MCF 10A (cell line): ENCODE data around the gene MYO1D. TPM values are rescaled to one million over a fixed set of nuclear protein-coding genes. Genes with fewer than 3 reads are reported as not detected.

Experiments used
- BruUV-seq: library from RNA; stranded (reverse); fragments of 400-500 nt; replicated peaks from 2 replicates; lab custom pipeline; 2021; lab: Mats Ljungman, UMichigan
- CTCF ChIA-PET: fragments of 300-600 bp; sonication (Branson Sonifier 250); formaldehyde crosslinking; extraction: SDS; loops from one replicate; lab custom pipeline; 2021; ENCODE audit warnings: antibody characterized with exemption, inconsistent platforms; lab: Yijun Ruan, JAX
- POLR2A ChIA-PET: fragments of 300-600, 350-650 bp; sonication (Branson Sonifier 250); formaldehyde crosslinking; extraction: SDS; loops from one replicate; lab custom pipeline; 2020; ENCODE audit warnings: antibody characterized with exemption, inconsistent platforms; lab: Yijun Ruan, JAX
- DNase-seq: peaks from one replicate; pipeline ENCODE4 v3.0.0-alpha.2; 2018; ENCODE audit not compliant: unreplicated experiment
- H3K27ac Mint-ChIP-seq: one replicate; pipeline ENCODE4 v1.8.0; 2022; ENCODE audit warnings: mild to moderate bottlenecking, low read depth, mixed read lengths; ENCODE audit not compliant: unreplicated experiment
- H3K27me3 Mint-ChIP-seq: one replicate; pipeline ENCODE4 v1.8.0; 2022; ENCODE audit warnings: mixed read lengths; ENCODE audit not compliant: insufficient read depth, unreplicated experiment
- H3K36me3 Mint-ChIP-seq: one replicate; pipeline ENCODE4 v1.8.0; 2022; ENCODE audit warnings: mild to moderate bottlenecking, moderate library complexity, mixed read lengths; ENCODE audit not compliant: insufficient read depth, unreplicated experiment
- H3K4me1 Mint-ChIP-seq: one replicate; pipeline ENCODE4 v1.8.0; 2022; ENCODE audit warnings: mixed read lengths; ENCODE audit not compliant: insufficient read depth, unreplicated experiment
- H3K4me3 Mint-ChIP-seq: one replicate; pipeline ENCODE4 v1.8.0; 2022; ENCODE audit warnings: mild to moderate bottlenecking, moderate library complexity, mixed read lengths; ENCODE audit not compliant: unreplicated experiment
- H3K9me3 Mint-ChIP-seq: one replicate; pipeline ENCODE4 v1.8.0; 2022; ENCODE audit warnings: mixed read lengths; ENCODE audit not compliant: unreplicated experiment
- intact Hi-C: fragments of 100-400 bp; cut with micrococcal nuclease; formaldehyde crosslinking; loops from 2 replicates; pipeline ENCODE4 v1.14.1; 2022
- total RNA-seq: library from RNA; stranded (reverse); gene quantifications from 2 replicates; pipeline ENCODE4 v1.2.3, GENCODE V29; 2022
- TF ChIP-seq, protein P1 (sequence below): fragments of 200-600 bp; IDR thresholded peaks from one replicate; pipeline ENCODE4 v1.8.0; 2022; ENCODE audit warnings: antibody characterized with exemption, mild to moderate bottlenecking; ENCODE audit not compliant: unreplicated experiment

Gene MYO1D
- total RNA-seq, 1 experiment from 2014 or later, result 30.5 TPM

DNA sequence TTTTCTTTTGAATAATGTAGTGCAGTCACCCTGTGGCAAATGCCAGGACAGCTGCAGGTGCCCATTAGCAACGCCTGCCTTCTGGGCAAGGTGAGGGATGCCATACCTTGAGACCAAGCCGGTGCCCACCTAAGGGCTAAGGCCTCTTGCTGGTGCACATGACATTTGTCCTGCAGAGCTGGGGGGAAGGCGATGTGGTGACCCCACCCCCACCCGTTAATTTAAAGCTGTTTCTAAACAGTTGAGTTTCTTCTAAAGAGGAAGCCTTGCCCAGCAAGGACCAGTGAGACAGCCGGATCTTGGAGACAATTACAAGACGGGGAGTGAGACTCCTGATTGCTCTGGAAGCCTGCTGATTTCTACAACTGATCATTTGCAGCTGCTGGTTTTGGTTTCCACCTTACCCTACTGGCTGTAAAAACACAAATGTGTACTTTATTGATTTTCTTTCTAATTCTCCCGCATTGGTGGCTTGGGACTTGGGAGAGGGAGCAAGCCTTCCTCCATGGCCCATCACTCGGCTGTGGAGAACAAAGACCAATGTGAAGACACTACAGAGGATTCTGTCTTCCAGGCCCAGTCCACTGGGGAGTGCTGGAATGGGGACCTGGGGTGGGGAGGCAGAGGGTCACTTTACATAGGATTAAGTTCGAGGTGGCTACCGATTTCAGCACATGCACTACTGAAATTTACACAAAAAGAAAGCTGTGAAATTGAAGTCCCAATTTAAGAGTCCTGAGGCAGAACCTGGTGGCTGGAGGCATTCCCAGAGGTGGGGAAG lies 387.4 kb downstream of the MYO1D start:
- Mint-ChIP-seq H3K4me3 (peak overlapping the region; percentile 33), H3K9me3 (no peaks in the 10 kb centered on the region), H3K27ac (no peak overlapping the region), H3K36me3 (peaks cover 14% of the 10 kb centered on the region), H3K27me3 (no peaks in the 10 kb centered on the region), H3K4me1 (peaks cover 33% of the 10 kb centered on the region)
- intact Hi-C loops, result no loop called here
- ChIA-PET POLR2A (no interaction called here), CTCF (interaction anchor here (0.5 to 0.9 kb wide), 4 partner anchors 17 to 625 kb away, joined by 3 to 7 read pairs (median 4); no protein-coding TSS in a partner anchor)
- no TSS peak for BruUV-seq
- TF ChIP-seq, protein P1, sequence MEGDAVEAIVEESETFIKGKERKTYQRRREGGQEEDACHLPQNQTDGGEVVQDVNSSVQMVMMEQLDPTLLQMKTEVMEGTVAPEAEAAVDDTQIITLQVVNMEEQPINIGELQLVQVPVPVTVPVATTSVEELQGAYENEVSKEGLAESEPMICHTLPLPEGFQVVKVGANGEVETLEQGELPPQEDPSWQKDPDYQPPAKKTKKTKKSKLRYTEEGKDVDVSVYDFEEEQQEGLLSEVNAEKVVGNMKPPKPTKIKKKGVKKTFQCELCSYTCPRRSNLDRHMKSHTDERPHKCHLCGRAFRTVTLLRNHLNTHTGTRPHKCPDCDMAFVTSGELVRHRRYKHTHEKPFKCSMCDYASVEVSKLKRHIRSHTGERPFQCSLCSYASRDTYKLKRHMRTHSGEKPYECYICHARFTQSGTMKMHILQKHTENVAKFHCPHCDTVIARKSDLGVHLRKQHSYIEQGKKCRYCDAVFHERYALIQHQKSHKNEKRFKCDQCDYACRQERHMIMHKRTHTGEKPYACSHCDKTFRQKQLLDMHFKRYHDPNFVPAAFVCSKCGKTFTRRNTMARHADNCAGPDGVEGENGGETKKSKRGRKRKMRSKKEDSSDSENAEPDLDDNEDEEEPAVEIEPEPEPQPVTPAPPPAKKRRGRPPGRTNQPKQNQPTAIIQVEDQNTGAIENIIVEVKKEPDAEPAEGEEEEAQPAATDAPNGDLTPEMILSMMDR, result no peak
- DNase-seq, result no peak

DNA sequence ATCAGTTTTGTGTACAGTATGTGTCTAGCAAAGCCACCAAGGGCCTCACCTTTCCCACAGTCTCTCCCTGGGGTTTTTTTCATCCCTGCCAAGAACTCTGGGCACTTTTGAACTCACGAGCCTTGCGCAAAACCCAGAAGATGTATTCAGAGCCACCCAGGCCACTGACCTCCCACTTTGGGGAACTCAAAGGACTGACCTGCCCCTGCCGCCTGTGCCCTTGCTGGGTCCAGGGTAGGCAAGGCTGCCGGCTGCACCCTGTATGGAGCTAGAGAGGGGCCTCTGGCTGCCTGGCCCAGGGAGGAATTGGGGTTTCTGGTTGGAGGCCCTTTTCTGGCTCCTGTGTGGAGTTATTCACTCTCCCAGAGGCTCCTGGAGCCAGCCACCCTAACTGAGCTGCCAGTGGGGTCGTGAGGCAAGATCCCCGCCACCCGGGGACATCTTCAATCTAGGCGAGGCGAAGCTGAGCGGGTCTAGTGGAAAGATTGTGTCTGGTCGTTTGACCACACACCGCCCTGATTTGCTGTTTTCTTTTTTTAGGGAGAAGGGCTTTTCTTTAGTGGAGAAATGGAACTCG lies 388.2 kb downstream of the MYO1D start:
- H3K4me3 Mint-ChIP-seq, result peak overlapping the region; percentile 80
- no peaks in the 10 kb centered on the region for H3K27me3 Mint-ChIP-seq
- H3K4me1 Mint-ChIP-seq, result peaks cover 33% of the 10 kb centered on the region
- intact Hi-C loops, result no loop called here
- DNase-seq, result no peak
- H3K9me3 Mint-ChIP-seq, result no peaks in the 10 kb centered on the region
- CTCF ChIA-PET, result interaction anchor here (0.5 to 1.6 kb wide), 6 partner anchors 7 to 624 kb away, joined by 3 to 8 read pairs (median 4); no protein-coding TSS in a partner anchor
- BruUV-seq, result no TSS peak
- POLR2A ChIA-PET, result no interaction called here
- peaks cover 22% of the 10 kb centered on the region for H3K36me3 Mint-ChIP-seq
- H3K27ac Mint-ChIP-seq, result peak overlapping the region; percentile 23
- TF ChIP-seq, protein P1, result no peak

DNA sequence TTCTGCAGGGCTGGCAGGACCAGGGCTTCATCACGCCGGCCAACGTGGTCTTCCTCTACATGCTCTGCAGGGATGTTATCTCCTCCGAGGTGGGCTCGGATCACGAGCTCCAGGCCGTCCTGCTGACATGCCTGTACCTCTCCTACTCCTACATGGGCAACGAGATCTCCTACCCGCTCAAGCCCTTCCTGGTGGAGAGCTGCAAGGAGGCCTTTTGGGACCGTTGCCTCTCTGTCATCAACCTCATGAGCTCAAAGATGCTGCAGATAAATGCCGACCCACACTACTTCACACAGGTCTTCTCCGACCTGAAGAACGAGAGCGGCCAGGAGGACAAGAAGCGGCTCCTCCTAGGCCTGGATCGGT lies 388.8 kb downstream of the MYO1D start:
- TF ChIP-seq, protein P1, result no peak
- no TSS peak for BruUV-seq
- CTCF ChIA-PET, result interaction anchor here (0.6 to 2.2 kb wide), 7 partner anchors 8 to 944 kb away, joined by 3 to 8 read pairs (median 4); no protein-coding TSS in a partner anchor
- no peaks in the 10 kb centered on the region for H3K27me3 Mint-ChIP-seq
- POLR2A ChIA-PET, result no interaction called here
- H3K36me3 Mint-ChIP-seq, result peaks cover 24% of the 10 kb centered on the region
- H3K4me3 Mint-ChIP-seq, result peak overlapping the region; percentile 80
- no peak for DNase-seq
- no peaks in the 10 kb centered on the region for H3K9me3 Mint-ChIP-seq
- H3K4me1 Mint-ChIP-seq, result peaks cover 33% of the 10 kb centered on the region
- intact Hi-C loops, result no loop called here
- peak overlapping the region; percentile 23 for H3K27ac Mint-ChIP-seq

DNA sequence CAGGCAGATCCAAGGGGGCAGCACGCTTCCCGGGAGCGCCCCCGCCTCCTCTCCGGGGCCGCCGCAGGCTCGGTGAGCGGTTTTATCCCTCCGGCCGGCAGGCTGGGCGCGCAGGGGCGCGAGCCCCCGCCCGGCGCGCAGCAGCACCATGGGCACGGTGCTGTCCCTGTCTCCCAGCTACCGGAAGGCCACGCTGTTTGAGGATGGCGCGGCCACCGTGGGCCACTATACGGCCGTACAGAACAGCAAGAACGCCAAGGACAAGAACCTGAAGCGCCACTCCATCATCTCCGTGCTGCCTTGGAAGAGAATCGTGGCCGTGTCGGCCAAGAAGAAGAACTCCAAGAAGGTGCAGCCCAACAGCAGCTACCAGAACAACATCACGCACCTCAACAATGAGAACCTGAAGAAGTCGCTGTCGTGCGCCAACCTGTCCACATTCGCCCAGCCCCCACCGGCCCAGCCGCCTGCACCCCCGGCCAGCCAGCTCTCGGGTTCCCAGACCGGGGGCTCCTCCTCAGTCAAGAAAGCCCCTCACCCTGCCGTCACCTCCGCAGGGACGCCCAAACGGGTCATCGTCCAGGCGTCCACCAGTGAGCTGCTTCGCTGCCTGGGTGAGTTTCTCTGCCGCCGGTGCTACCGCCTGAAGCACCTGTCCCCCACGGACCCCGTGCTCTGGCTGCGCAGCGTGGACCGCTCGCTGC lies 389.3 kb downstream of the MYO1D start:
- intact Hi-C loops, result loop anchor here (1.0 kb wide), 1 partner anchor 268 kb away; no protein-coding TSS in a partner anchor
- Mint-ChIP-seq H3K4me1 (peaks cover 30% of the 10 kb centered on the region), H3K27ac (peak overlapping the region; percentile 42), H3K27me3 (no peaks in the 10 kb centered on the region), H3K4me3 (peak overlapping the region; percentile 80), H3K36me3 (peaks cover 29% of the 10 kb centered on the region), H3K9me3 (no peaks in the 10 kb centered on the region)
- POLR2A ChIA-PET, result interaction anchor here (0.6 to 1.9 kb wide), 8 partner anchors 9 to 389 kb away, joined by 3 to 11 read pairs (median 4); partner anchors contain the start of genes MYO1D and PSMD11
- CTCF ChIA-PET, result interaction anchor here (0.6 to 2.2 kb wide), 9 partner anchors 8 to 945 kb away, joined by 3 to 8 read pairs (median 4); partner anchors contain the start of gene PSMD11
- no peak for DNase-seq
- BruUV-seq, result no TSS peak
- TF ChIP-seq, protein P1, result no peak
